ENCODE measurements around the gene LRRN4CL. TPM values are rescaled to one million over a fixed set of nuclear protein-coding genes. Genes with fewer than 3 reads are reported as not detected.
A peak's percentile ranks its signal among the peaks of the same experiment; 100 is the strongest.
"Not testable (repeated sequence)": the region's sequence is repeated elsewhere in the genome, so short reads cannot be mapped to it uniquely, and the experiment has no call there.

The LRRN4CL gene
- total RNA-seq, 1 donor from 2014 or later, result not detected

DNA sequence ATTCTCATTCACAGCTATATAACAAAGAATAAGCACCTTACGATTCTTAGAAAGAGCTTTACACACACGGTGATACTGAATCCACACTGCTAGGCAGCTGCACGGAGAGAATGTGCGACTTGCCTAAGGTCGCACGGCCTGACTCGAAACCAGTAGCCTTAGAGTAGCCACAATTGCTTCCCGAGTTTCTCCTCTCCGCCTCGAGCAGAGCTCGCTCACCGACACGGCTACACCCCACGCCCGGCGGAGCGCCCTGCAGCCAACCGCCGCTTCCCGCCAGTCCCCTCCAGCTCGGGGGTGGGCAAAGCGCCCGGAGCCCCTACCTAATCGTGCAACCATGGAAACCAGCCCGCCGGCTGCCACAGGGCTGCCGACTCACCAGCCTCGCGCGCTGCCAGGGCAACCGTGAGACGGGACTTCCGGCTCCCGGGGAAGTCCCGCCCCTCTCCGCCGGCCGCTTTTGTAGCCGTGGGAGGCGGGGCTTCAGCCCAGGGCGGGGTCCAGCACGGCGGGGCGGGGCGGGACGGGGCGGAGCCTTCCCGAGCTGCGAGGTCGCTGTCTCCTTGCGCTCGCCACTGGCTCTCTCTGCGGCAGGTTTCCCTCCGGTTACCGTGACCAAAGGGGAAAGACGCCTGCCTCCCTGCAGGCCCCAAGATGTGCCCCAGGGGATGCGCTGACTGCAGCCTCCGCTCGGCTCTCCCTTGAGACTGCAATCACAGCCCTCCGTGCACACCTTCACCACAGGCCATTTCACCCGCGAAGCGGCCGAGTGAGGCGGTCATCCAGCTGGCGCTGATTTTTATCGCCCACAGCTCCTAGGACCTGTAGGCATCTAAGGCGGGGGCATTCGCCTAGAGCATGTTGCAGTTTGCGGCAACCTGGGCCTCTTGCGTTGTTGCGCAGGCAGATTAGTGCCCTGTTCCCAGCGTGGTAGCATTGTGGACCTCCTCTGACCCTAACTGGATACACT is 16.8 kb upstream of the LRRN4CL start:
- peaks cover 8% of the 10 kb centered on the region for H3K27me3 Mint-ChIP-seq (ENCODE audit: insufficient read depth, low read depth)
- TF ChIP-seq EZH2phosphoT487 (IDR thresholded peaks at IDR 0.05) (no peak), CTCF (IDR thresholded peaks at IDR 0.05) (no peak), EZH2 (IDR thresholded peaks at IDR 0.05) (no peak)
- Histone ChIP-seq H3K4me1 (peaks cover 32% of the 10 kb centered on the region), H3K4me3 (peak overlapping the region; percentile 60), H3K36me3 (no peaks in the 10 kb centered on the region), H3K79me2 (ENCODE audit: low read depth) (peaks cover 16% of the 10 kb centered on the region), H3K9ac (peak overlapping the region; percentile 74), H4K20me1 (ENCODE audit: low read depth) (no peaks in the 10 kb centered on the region), H3K27me3 (no peaks in the 10 kb centered on the region), H3K9me3 (ENCODE audit: low read depth) (no peaks in the 10 kb centered on the region), H3K27ac (peak overlapping the region; percentile 72), H3F3A (ENCODE audit: low read depth) (peaks cover 56% of the 10 kb centered on the region), H2AFZ (replicated peaks) (peak overlapping the region; percentile 66), H3K4me2 (peak overlapping the region; percentile 96)
- DNase-seq (ENCODE audit: low spot score), result peak; percentile 99
- peaks cover 20% of the 10 kb centered on the region for H3K36me3 Mint-ChIP-seq
- H3K27ac Mint-ChIP-seq, result peak overlapping the region; percentile 95
- peaks cover 47% of the 10 kb centered on the region for H3K4me1 Mint-ChIP-seq
- peak overlapping the region; percentile 88 for H3K4me3 Mint-ChIP-seq
- H3K9me3 Mint-ChIP-seq, result no peaks in the 10 kb centered on the region

DNA sequence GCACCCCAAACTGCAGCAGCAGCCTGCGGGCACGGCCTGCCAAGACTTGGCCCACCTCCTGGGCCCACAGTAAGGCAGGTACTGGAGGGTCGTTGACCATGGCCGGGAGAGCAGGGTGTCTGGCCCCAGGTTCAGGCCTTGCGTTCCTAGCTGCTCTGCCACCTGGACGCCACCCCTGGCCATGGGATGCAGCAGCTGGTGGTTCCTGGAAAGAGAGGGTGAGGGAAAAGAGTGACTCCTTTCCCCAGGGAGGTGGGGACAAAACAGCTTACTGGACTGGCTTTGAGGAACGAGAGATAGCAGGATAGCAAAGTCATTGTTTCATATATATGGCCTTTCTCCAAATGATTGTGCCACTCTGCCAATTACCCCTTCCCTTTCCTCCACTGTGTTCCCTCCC is 16.1 kb upstream of the LRRN4CL start:
- DNase-seq (ENCODE audit: low spot score), result no peak
- TF ChIP-seq EZH2 (IDR thresholded peaks at IDR 0.05), result no peak
- TF ChIP-seq CTCF (IDR thresholded peaks at IDR 0.05), result no peak
- no peak for TF ChIP-seq EZH2phosphoT487 (IDR thresholded peaks at IDR 0.05)
- no peaks in the 10 kb centered on the region for H3K27me3 ChIP-seq
- Mint-ChIP-seq H3K27me3 (ENCODE audit: insufficient read depth, low read depth) (peaks cover 8% of the 10 kb centered on the region), H3K9me3 (no peaks in the 10 kb centered on the region), H3K27ac (peak overlapping the region; percentile 95), H3K4me3 (peak overlapping the region; percentile 88), H3K36me3 (peaks cover 19% of the 10 kb centered on the region), H3K4me1 (peaks cover 44% of the 10 kb centered on the region)
- H2AFZ ChIP-seq (replicated peaks), result peak overlapping the region; percentile 66
- H3F3A ChIP-seq (ENCODE audit: low read depth), result peaks cover 49% of the 10 kb centered on the region
- H4K20me1 ChIP-seq (ENCODE audit: low read depth), result no peaks in the 10 kb centered on the region
- H3K27ac ChIP-seq, result peak overlapping the region; percentile 15
- H3K4me1 ChIP-seq, result peaks cover 32% of the 10 kb centered on the region
- peak overlapping the region; percentile 74 for H3K9ac ChIP-seq
- H3K79me2 ChIP-seq (ENCODE audit: low read depth), result peaks cover 16% of the 10 kb centered on the region
- peak overlapping the region; percentile 60 for H3K4me3 ChIP-seq
- H3K9me3 ChIP-seq (ENCODE audit: low read depth), result no peaks in the 10 kb centered on the region
- H3K4me2 ChIP-seq, result peak overlapping the region; percentile 96
- H3K36me3 ChIP-seq, result peaks cover under 1% of the 10 kb centered on the region

DNA sequence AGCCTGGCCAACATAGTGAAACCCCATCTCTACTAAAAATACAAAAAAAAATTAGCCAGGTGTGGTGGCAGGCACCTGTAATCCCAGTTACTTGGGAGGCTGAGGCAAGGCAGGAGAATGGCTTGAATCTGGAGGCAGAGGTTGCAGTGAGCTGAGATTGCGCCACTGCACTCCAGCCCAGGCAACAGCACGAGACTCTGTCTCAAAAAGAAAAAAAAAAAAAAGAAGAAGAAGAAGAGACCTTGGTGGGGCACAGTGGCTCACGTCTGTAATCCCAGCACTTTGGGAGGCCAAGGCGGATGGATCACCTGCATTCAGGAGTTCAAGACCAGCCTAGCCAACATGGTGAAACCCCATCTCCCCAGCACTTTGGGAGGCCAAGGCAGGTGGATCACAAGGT is 14.6 kb upstream of the LRRN4CL start:
- Histone ChIP-seq H3K79me2 (ENCODE audit: low read depth) (peaks cover 16% of the 10 kb centered on the region), H3F3A (ENCODE audit: low read depth) (peaks cover 36% of the 10 kb centered on the region), H3K4me1 (peaks cover 29% of the 10 kb centered on the region)
- peaks cover 31% of the 10 kb centered on the region for H3K4me1 Mint-ChIP-seq
- not testable (repeated sequence) for H3K9me3 ChIP-seq (ENCODE audit: low read depth); H3K27me3 Mint-ChIP-seq (ENCODE audit: insufficient read depth, low read depth); H3K27ac ChIP-seq; H3K27ac Mint-ChIP-seq; H3K36me3 ChIP-seq; H3K9me3 Mint-ChIP-seq; DNase-seq (ENCODE audit: low spot score); H3K4me2 ChIP-seq; H2AFZ ChIP-seq (replicated peaks); H3K27me3 ChIP-seq; H4K20me1 ChIP-seq (ENCODE audit: low read depth); H3K4me3 ChIP-seq; H3K4me3 Mint-ChIP-seq; H3K9ac ChIP-seq
- peaks cover 21% of the 10 kb centered on the region for H3K36me3 Mint-ChIP-seq

GRCh38 chr11:62702246-62702645 is 12.9 kb upstream of the LRRN4CL start:
- H3K4me1 Mint-ChIP-seq, result peaks cover 14% of the 10 kb centered on the region
- no peak overlapping the region for H3K4me2 ChIP-seq
- no peaks in the 10 kb centered on the region for H3K27me3 ChIP-seq
- no peak overlapping the region for H3K4me3 Mint-ChIP-seq
- no peaks in the 10 kb centered on the region for H4K20me1 ChIP-seq (ENCODE audit: low read depth)
- H3K27ac Mint-ChIP-seq, result peak overlapping the region; percentile 31
- H3K4me1 ChIP-seq, result peaks cover 14% of the 10 kb centered on the region
- H3K36me3 ChIP-seq, result peaks cover 4% of the 10 kb centered on the region
- H3K79me2 ChIP-seq (ENCODE audit: low read depth), result peaks cover 16% of the 10 kb centered on the region
- peaks cover 20% of the 10 kb centered on the region for H3F3A ChIP-seq (ENCODE audit: low read depth)
- H3K9me3 Mint-ChIP-seq, result no peaks in the 10 kb centered on the region
- H3K4me3 ChIP-seq, result no peak overlapping the region
- no peaks in the 10 kb centered on the region for H3K9me3 ChIP-seq (ENCODE audit: low read depth)
- H3K27me3 Mint-ChIP-seq (ENCODE audit: insufficient read depth, low read depth), result no peaks in the 10 kb centered on the region
- TF ChIP-seq EZH2 (IDR thresholded peaks at IDR 0.05), result no peak
- no peak overlapping the region for H3K9ac ChIP-seq
- peaks cover 25% of the 10 kb centered on the region for H3K36me3 Mint-ChIP-seq
- no peak overlapping the region for H2AFZ ChIP-seq (replicated peaks)
- H3K27ac ChIP-seq, result no peak overlapping the region
- no peak for DNase-seq (ENCODE audit: low spot score)

All from neural progenitor cell (in vitro differentiated cells).